Fibroblast of skin of right biceps (primary cell): ENCODE results near the gene AKIRIN2.
A peak's percentile ranks its signal among the peaks of the same experiment; 100 is the strongest.
"Not testable (repeated sequence)": the region's sequence is repeated elsewhere in the genome, so short reads cannot be mapped to it uniquely, and the experiment has no call there.

Experiments used
- DNase-seq: peaks from one replicate; pipeline ENCODE4 v3.0.0-alpha.2; 2013

The AKIRIN2 gene

DNA sequence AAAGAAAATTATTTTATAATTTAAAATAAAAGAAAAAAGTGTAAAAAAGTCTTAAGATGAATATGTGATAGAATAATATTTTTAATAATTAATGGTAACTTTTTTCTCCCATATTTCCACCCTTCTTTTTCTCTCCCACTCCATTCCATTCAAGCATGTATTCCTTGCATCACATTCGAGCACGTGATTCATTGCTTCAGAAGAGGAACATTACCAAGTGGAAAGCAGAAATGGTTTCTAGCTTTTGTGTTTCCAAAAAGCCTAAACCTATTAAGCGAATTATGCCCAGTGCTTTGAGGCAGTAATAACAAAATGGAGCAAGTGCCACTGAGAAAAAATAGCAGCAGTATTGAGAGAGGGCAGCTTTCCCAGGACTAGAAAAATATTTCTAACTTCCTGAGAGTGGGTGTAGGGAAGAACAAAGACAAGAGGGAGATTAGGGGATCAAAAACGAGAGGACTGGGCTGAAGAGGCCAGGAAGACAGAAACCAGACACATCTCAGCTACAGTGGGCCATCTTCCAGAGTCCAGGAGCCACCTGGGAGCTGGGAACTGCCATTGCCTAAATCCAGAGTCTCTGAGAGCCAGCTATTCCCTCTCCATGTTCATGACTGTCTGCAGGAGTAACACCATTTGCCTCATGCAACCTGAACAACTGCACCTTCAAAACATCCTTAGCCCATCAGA lies 15.0 kb upstream of the AKIRIN2 start:
- no peak for DNase-seq

DNA sequence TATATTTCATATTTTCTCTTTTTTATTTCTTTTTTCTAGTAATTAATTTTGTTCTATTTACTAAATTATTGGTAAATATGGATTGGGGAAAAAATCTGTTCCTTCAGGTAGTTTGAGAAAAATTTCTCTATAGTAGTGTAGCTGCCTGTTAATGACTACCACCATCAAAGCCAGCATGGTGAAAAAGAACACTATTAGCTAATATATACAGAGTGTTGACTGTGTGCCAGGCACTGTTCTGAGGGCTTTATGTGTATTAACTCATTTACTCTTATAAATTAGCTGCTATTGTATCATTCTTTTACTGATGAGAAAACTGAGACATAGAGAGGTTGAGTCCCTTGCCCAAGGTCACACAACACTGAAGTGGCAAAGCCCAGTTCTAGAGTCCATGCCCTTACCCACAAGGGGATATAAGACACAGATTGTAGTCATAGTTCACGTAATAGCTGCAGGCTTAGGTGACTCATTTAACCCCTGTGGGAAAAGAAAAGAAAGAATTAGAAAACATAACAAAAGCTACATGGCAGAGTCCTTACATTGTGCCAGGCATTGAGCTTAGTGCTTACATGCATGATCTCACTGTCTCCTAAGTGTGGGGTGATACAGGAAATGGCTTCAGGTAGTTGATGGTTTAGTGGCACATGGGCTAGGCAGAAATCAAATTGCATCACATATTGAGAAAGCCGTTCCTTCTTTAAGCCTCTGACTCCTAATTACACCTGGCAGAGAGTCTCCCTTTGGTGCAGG lies 12.2 kb upstream of the AKIRIN2 start:
- peak; percentile 74 for DNase-seq

DNA sequence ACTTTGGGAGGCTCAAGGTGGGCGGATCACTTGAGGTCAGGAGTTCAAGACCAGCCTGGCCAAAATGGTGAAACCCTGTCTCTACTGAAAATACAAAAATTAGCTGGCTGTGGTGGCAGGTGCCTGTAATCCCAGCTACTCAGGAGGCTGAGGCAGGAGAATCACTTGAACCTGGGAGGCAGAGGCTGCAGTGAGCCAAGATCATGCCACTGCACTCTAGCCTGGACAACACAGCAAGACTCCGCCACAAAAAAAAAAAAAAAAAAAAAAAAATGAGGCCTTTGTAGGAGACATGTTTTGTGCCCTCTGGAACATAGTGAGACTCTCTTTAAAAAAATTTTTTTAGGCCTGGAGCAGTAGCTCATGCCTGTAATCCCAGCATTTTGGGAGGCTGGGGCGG lies 10.7 kb upstream of the AKIRIN2 start:
- not testable (repeated sequence) for DNase-seq

DNA sequence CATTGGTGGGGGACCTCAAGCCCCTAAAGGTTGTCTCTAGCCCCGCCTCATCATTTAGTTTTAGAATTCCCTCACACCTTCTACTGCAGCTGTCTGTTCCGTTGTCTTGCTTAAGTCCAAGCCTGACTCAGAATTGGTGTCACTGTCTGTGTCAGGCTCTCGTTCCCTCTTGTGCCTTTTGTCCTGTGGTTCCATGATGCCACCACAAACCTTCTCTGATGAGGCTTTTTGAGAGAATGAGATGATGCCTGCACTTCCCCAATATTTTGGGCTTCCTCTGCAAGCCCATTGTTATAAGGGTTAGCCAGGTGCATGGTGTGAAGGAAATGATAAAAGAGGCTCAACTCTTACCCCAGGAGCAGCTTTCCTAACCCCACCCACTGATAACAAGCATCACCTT lies 8.1 kb upstream of the AKIRIN2 start:
- no peak for DNase-seq

DNA sequence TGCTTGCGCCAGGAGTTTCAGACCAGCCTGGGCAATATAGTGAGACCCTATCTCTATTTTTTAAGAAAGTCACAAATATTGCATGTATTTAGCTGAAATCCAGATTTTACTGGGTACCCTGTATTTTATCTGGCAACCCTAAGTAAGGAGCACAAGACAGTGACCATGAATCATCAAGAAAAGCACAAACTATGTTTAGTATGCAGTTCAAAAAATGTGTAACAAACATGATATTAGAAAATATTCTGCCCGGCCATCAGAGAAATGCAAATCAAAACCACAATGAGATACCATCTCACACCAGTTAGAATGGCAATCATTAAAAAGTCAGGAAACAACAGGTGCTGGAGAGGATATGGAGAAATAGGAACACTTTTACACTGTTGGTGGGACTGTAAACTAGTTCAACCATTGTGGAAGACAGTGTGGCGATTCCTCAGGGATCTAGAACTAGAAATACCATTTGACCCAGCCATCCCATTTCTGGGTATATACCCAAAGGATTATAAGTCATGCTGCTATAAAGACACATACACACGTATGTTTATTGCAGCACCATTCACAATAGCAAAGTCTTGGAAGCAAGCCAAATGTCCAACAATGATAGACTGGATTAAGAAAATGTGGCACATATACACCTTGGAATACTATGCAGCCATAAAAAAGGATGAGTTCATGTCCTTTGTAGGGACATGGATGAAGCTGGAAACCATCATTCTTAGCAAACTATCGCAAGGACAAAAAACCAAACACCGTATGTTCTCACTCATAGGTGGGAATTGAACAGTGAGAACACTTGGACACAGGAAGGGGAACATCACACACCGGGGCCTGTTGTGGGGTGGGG lies 6.8 kb upstream of the AKIRIN2 start:
- DNase-seq, result not testable (repeated sequence)

DNA sequence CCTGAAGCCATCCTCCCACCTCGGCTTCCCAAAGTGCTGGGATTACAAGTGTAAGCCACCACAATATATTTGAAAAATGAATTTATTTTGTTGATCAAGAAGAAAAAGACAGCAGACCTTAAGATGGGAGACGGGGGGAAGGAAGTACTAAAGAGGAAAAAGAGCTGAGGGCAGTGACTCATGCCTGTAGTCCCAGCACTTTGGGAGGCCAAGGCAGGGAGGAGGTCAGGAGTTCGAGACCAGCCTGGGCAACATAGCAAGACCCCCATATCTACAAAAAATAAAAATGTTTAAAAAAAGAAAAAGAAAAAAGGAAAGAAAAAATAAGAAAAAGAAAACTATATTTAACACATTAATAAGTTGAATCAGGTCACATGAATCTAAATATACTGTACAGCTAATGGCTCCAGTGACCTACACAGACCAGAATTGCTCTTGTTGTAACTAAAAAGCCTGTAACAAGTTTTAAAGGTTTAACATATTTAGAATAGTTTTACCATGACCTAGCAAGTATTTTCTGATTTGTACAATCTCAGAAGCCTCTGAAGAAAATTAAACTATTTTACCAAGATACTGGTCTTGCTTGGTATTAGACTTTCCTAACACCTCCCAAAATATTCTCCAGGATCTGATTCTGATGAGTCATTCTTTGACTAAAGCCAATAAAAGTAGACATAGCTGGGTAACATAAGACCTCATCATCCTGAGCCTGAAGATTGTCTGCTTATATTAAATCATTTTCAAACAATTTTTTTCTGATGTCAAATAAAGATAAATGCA lies 4.3 kb upstream of the AKIRIN2 start:
- peak; percentile 86 for DNase-seq

DNA sequence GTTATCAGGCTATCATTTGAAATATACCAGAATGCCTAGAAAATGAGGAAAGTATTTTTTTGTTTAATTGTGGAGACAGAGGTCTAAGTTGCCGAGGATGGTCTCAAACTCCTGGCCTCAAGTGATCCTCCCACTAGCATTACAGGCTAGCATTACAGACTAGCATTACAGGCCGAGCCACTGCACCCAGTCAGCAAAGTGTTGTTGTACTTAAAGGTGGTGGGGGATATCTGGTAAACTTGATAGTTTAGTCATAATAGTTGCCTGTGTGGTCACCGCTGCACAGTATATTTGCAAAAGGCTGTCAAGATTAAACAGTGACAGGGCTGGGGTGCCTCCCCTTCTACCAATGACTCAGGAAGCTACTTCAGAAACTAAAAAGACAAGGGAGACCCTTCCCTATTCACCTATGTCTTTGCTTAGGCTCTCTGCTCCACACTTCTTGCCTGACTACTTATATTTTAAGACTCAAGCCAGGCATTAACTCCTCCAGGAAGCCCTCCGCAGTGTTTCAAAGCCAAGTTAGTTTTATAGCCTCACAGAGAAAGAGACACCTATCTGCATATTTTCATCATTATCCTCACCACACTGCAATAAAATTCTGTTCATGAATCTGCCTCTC lies 3.1 kb upstream of the AKIRIN2 start:
- DNase-seq, result peak; percentile 64

DNA sequence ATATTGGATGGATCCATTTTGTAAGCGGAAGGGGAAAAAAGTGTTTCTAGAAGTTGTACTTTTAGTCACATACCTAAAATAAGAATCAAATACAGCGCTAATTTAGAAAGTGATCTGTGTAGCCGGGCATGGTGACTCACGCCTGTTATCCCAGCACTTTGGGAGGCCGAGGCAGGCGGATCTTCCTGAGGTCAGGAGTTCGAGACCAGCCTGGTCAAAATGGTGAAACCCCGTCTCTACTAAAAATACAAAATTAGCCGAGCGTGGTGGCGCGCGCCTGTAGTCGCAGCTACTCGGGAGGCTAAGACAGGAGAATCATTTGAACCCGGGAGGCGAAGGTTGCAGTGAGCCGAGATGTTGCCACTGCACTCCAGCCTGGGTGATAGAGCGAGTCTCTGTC lies 1.0 kb upstream of the AKIRIN2 start:
- peak; percentile 50 for DNase-seq

DNA sequence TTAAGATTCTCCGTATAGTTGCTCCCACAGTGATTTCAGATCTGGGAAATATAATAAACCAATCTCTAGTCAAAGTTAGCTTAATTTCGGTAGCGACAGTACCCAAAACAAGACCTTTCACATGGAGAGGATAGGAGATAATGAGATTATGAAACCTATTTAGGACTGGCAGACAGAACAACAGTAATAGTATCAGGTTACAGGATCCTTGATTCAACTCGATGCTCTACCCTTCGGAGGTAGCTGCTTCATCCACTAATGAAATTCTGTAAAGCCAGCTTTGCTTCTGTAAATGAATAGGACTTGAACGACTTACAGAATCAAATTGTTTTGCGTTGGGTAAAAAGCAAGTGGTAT lies 534 bp upstream of the AKIRIN2 start:
- peak; percentile 65 for DNase-seq

DNA sequence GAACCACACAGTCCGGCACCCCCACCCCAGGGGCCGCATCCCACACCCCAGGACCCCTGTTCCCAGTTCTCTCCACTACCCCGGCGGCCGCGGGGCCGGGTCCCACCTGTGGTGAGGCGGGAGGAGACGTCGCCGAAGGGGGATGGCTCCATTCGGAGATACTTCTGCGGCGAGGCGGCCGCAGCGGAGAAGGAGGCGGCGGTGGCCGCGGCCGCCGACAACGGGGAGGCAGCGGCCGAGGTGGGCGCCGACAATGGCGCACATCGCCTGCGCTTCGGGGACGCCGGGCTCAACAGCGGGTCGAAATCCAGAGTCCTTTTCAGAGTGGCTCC lies 723 bp downstream of the AKIRIN2 start:
- DNase-seq, result no peak

DNA sequence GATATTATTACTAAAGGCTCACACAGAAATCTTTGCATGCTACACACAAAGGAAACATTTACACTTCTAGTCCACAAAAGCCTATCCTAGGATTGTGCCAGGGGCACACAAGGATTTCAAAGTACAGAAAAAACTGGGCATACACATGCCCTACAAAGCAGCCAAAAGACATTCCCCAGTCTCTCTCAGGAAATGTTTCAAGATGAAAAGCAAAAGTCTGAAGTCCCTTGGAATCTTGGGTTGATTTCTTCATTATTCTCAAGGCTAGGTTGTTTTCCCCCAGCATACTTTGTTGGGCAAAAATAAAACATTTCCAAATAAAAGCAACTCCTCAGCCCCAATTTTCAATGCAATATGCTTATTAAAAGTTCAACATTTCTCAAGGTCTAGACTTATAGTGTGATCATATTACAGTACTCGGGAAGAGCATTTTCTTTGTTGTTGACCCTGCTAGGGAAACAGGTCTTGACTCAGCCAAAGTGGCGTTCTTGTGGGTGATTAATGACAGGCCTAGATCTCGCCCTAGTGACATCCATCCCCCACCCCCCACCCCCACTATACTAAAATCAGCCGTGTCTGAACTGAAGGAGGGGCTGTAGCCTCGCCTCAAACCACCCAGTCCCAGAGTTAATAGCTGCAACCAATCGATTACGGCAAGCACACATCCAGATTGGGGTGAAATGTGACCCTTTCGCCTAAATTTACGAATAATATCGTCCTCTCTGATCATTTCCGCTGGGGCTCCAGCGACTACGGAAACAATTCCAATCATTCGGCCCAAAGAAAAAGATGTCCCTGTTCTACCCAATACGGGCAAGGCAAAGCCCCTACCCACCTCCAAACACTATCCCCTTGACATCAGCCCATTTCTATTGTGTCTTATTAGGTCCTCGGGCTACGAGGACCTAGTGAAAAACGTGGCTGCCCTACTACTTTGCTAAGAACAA lies 1.4 kb downstream of the AKIRIN2 start:
- DNase-seq, result peak; percentile 85

DNA sequence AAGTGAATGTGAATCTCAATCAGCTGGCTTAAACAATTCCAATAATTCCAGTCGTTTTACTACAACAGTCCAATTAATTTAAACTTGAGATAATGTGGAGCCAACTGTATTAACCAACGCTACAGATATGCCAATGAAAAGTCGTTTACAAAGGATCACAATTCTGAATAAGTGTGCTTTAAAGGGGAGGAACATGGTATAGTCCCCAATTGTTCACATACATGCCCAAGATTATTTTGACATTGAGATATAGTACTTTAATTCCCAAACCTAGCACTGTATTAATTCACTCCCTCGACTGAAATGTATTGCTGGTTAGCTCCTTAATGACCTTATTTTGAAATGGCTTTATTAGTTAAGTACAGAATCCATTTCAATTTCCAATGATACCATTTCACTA lies 2.5 kb downstream of the AKIRIN2 start:
- no peak for DNase-seq

DNA sequence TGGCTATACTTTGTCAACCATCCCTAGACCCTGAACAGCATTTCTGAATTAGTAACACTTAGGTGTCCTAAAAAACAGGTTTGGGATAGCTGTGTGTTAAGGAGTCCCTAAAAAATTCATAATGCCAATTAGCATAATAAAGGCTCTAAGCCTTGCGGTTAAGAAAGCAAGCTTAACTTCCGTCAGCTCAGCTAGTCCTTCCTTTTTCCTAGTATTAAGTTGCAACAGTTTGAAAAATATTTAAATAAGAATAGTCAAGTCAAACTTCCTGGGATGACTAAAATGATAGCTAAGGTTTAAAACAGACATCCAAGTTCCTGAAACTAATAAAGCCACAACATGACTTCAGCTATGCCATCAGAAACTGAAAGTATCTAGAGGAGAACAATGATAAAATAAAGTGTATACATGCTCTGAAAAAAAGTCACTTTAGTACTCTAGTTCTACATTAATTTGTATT lies 3.5 kb downstream of the AKIRIN2 start:
- DNase-seq, result no peak

DNA sequence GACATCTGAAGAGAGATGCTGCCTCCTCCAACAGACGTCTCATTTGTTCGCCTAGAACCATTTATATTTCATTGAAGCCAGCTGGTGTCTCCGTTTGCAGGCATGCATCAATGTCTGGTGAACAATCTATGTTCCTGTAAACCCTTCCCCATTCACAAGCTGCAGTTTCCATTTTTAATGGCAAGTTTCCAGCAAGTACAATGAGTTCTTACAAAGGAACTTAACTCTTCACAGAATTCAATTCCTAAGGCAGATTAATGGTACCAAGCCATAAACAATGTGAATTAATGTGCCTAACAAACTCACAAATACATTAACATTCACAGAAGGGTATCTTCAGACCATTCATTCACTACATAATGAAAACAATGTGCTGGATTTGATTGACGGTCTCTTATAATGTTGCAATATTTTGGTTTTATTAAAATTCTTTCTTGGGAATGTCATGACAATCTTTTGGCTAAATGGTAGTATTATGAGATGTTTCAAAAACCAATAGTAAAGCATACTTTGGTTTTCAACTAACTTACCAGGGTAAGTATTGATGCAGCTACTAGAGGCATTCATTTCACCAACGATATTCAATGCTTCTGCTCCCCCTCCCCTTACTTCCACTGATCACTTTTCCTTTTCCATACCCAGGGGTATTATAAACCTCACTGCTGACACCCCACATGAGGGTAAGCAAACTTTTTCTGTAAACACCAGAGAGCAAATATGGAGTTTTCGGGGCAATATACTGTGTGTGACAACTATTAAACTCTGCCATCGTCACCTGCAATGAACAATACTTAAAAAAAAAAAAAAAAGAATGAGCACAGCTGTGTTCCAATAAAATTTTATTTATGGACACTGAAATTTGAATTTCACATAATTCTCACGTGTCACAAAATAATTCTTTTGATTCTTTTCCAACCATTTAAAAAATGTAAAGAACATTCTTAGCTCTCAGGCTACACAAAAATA lies 4.2 kb downstream of the AKIRIN2 start:
- DNase-seq, result peak; percentile 95

DNA sequence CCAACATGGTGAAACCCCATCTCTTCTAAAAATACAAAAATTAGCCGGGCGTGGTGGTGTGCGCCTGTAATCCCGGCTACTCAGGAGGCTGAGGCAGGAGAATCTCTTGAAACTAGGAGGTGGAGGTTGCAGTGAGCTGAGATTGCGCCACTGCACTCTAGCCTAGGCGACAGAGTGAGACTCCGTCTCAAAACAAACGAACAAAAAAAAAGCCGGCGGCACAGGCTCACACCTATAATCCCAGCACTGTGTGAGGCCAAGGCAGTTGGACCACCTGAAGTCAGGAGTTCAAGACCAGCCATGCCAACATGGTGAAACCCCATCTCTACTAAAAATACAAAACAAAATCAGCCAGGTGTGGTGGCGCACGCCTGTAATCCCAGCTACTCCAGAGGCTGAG lies 5.2 kb downstream of the AKIRIN2 start:
- DNase-seq, result not testable (repeated sequence)

DNA sequence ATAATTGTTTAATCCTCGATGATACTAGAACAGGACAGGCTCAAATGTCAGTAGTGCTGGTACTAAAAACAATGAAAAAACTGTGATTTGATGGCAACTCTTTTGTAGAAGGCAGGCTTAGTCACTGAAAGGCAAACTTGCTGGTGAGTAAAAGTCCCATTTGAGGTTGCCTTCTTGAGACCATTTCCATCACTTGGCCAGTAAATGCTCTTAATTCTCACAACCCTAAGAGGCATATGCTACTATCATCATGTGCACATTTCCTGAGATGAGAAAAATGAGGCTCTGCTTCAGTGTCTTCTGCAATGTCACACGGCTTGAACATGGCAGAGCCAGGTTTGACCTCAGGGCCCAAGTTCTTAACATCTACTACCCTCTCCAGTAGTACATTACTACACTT lies 9.9 kb downstream of the AKIRIN2 start:
- DNase-seq, result no peak

DNA sequence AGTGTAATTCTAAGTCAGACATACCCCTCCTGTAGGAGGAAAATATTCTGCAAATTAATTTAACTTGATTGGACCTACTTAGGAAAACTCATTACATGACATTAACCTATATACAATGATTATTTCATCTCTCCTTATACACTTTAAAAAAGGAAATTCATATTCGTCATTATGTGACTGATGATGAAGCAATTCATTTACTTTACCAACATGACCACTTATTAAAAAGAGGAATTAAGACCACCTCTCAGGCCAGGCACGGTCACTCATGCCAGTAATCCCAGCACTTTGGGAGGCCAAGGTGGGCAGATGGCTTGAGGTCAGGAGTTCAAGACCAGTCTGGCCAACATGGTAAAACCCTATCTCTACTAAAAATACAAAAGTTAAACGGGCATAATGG lies 11.6 kb downstream of the AKIRIN2 start:
- DNase-seq, result no peak

DNA sequence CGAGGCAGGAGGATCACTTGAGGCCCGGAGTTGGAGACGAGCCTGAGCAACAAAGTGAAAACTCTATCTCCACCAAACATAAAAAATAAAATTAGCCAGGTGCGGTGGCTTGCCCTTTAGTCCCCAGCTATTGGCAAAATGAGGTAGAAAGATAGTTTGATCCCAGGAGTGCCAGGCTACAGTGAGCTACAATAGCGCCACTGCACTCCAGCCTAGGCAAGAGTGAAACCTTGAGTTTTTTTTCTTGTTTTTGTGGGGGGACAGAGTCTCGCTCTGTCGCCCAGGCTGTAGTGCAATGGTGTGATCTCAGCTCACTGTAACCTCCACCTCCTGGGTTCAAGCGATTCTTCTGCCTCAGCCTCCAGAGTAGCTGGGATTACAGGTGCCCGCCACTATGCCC lies 14.1 kb downstream of the AKIRIN2 start:
- DNase-seq, result not testable (repeated sequence)

DNA sequence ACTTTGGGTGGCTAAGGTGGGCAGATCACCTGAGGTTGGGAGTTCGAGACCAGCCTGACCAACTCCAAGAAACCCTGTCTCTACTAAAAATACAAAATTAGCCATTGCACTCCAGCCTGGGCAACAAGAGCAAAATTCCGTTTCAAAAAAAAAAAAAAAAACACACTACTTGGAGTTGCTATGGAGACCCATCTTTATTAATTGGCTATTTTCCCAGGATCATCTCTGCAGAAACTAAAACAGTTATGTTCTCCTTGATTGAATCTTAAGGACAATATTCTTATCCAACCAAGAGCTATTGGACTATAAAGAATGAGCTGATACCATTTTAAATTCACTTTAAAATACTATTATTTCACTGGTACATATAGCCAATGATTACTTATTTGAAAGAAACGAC lies 14.7 kb downstream of the AKIRIN2 start:
- no peak for DNase-seq

DNA sequence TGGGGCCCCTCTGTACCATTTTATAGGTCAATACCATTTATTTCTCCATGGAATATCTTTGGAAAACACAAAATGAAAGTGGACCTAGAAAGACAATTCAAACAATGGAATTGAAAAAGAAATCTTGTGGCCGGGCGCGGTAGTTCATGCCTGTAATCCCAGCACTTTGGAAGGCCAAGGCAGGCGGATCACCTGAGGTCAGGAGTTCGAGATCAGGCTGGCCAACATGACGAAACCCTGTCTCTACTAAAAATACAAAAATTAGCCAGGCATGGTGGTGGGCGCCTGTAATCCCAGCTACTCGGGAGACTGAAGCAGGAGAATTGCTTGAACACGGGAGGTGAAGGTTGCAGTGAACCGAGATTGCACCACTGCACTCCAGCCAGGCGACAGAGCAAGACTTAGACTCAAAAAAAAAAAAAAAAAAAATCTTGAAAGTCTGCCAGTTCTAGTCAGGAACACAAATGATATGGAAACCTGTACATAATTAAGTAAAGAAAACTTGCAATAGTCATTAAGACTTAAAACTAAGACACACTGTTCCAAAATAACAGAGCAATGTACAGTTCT lies 15.3 kb downstream of the AKIRIN2 start:
- DNase-seq, result not testable (repeated sequence)
